A549 treated with AZD9567 at 1 μM for 4 hours (cell line): ENCODE data around the gene LMO4. TPM values are rescaled to one million over a fixed set of nuclear protein-coding genes. Genes with fewer than 3 reads are reported as not detected.

Experiments used
- total RNA-seq: library from RNA; stranded (reverse); fragments of 200-300 nt; extraction: Qiagen RNA extraction; gene quantifications from 5 replicates; pipeline ENCODE4 v1.2.3, GENCODE V29; 2022; ENCODE audit not compliant: insufficient read depth

The LMO4 gene, protein sequence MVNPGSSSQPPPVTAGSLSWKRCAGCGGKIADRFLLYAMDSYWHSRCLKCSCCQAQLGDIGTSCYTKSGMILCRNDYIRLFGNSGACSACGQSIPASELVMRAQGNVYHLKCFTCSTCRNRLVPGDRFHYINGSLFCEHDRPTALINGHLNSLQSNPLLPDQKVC
- total RNA-seq = 16.6 to 23.2 TPM (median 17.5 TPM) in 5 replicates

DNA sequence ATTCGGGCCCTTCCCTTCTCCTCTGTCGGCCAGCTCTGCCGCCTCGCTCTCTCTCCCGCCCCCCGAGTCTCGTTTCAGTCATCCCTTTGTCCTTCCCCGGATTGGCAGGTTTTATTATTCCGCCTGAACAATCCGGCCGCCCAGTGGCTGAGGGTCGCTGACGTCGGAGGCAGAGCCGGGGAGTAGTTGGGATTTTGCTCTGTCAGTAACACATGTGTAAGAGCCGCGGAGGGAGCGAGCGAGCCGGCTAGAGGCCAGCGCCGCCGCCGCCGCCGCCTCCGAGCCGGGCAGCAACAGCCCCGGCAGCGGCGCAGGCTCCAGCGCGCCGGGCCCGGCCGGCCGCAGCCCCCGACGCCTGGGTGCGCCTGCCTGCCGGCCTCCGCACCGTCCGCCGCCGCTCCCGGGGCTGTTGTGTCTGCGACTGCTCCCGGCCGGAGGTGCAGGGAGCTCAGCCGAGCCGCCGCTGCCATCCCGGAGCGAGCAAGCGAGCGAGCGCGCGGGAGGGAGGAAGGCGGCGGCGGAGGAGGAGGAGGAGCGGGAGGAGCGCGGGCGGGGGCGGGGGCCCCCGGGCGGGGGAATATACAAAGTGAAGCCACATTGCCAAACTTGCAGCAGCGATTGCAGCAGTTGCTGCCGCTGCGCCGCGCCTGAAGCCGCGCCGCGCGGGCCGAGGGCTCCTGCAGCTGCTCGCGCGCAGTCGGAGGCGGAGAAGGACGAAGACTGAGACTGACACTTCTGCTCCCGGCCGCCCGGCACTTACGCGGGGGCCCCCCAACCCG, at the start of gene LMO4:
LMO4 (plus strand) TSS at position 609 of the 779 bp plus-strand sequence. CDS start 3,136 bp downstream, outside the sequence.

